Measurements from ENCODE around the gene MCU. TPM values are rescaled to one million over a fixed set of nuclear protein-coding genes. Genes with fewer than 3 reads are reported as not detected.

The MCU gene
- total and polyA plus RNA-seq, 2 of the 4 experiments (the other 2 are of a cell fraction) = 36.2 to 36.7 TPM

DNA sequence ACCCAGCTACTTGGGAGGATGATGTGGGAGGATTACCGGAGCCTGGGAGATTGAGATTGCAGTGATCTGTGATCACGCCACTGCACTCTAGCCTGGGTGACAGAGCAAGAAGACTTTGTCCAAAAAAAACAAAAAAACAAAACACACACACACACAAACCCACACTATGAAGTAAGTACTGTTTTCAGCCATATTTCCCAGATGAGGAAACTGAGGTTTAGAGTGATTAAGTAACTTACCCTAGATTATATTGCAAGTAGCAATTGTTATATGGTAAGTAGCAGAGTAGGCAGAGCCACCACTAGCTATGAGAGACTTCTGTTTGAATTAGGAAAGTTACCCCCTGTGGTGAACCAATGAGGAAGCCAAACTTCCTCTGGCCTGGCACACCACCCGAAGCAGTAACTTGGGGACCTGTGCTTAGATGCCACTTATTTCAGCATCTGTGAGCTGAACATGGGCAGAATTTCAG, 61.9 kb downstream of the MCU start:
- Histone ChIP-seq H4K8ac (ENCODE audit: low read depth in 2 of 2, low read length in 2 of 2) (no peak overlapping the region), H4K20me1 (ENCODE audit: insufficient read depth, low read length) (no peaks in the 10 kb centered on the region), H2BK5ac (ENCODE audit: low read depth, low read length, poor library complexity, severe bottlenecking) (no peak overlapping the region), H2AFZ (replicated peaks; ENCODE audit: low read length, poor library complexity) (no peak overlapping the region), H3K79me1 (ENCODE audit: low read depth in 1 of 2, low read length in 2 of 2) (peaks cover 24 to 58% of the 10 kb centered on the region in 2 experiments), H2BK15ac (ENCODE audit: low read depth, low read length) (no peak overlapping the region), H3K56ac (ENCODE audit: extremely low read depth, insufficient read depth, low read length) (no peak overlapping the region), H3K14ac (replicated peaks; ENCODE audit: low read depth, low read length) (no peak overlapping the region), H3K18ac (ENCODE audit: low read depth, low read length) (no peak overlapping the region), H3K4me1 (ENCODE audit: control insufficient read depth, insufficient read depth, low read length) (peaks cover 2% of the 10 kb centered on the region; the same call in 1 of the 2 replicates), H2BK20ac (ENCODE audit: low read depth, low read length) (no peak overlapping the region), H3K4me2 (ENCODE audit: low read depth, low read length) (no peak overlapping the region), H4K5ac (ENCODE audit: low read depth, low read length) (no peak overlapping the region), H3K36me3 (ENCODE audit: control insufficient read depth, insufficient read depth, low read length) (no peaks in the 10 kb centered on the region), H3K23ac (ENCODE audit: low read depth, low read length) (no peak overlapping the region), H2AK5ac (ENCODE audit: low read depth, low read length) (no peak overlapping the region), H3K9ac (ENCODE audit: low read depth, low read length) (no peak overlapping the region), H2AK9ac (replicated peaks; ENCODE audit: low read depth, low read length, poor library complexity) (no peak overlapping the region), H3K27ac (ENCODE audit: insufficient read depth, low read length) (no peak overlapping the region), H3K9me1 (ENCODE audit: insufficient read depth, low read length) (peaks cover 6% of the 10 kb centered on the region; the same call in 1 of the 2 replicates), H3K9me3 (ENCODE audit: control insufficient read depth, insufficient read depth, low read length) (no peaks in the 10 kb centered on the region), H3K4ac (ENCODE audit: low read depth, low read length) (no peak overlapping the region), H3K4me3 (ENCODE audit: insufficient read depth, low read depth, low read length) (no peak overlapping the region), H3K27me3 (ENCODE audit: control insufficient read depth, insufficient read depth, low read length) (no peaks in the 10 kb centered on the region), H4K91ac (ENCODE audit: insufficient read depth, low read depth, low read length) (no peak overlapping the region), H2BK120ac (ENCODE audit: low read depth, low read length) (no peak overlapping the region)
- ChIA-PET CTCF (no interaction called here), POLR2A (ENCODE audit: unreplicated experiment) (no interaction called here)
- BruUV-seq (replicated peaks) = no TSS peak
- dilution Hi-C loops (cut with HindIII; ENCODE audit: low sequenced_read_pairs, unreplicated experiment) (no loop called here), intact Hi-C loops (cut with micrococcal nuclease) (no loop called here), in situ Hi-C loops (cut with MboI; ENCODE audit: low sequenced_read_pairs) (no loop called here)
- DNase-seq = no peak
- ATAC-seq (ENCODE audit: low read depth) = no peak
- TF ChIP-seq CEBPB (IDR thresholded peaks at IDR 0.05; ENCODE audit: low read depth, low read length) = no peak
- TF ChIP-seq BHLHE40 (IDR thresholded peaks at IDR 0.05; ENCODE audit: low read depth, low read length) = no peak
- TF ChIP-seq CHD1 (IDR thresholded peaks at IDR 0.05; ENCODE audit: low read depth, low read length) = no peak
- no peak for TF ChIP-seq RAD21 (IDR thresholded peaks at IDR 0.05; ENCODE audit: low read length)
- TF ChIP-seq, protein P1, sequence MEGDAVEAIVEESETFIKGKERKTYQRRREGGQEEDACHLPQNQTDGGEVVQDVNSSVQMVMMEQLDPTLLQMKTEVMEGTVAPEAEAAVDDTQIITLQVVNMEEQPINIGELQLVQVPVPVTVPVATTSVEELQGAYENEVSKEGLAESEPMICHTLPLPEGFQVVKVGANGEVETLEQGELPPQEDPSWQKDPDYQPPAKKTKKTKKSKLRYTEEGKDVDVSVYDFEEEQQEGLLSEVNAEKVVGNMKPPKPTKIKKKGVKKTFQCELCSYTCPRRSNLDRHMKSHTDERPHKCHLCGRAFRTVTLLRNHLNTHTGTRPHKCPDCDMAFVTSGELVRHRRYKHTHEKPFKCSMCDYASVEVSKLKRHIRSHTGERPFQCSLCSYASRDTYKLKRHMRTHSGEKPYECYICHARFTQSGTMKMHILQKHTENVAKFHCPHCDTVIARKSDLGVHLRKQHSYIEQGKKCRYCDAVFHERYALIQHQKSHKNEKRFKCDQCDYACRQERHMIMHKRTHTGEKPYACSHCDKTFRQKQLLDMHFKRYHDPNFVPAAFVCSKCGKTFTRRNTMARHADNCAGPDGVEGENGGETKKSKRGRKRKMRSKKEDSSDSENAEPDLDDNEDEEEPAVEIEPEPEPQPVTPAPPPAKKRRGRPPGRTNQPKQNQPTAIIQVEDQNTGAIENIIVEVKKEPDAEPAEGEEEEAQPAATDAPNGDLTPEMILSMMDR (conservative IDR thresholded peaks at IDR 0.05; ENCODE audit: low read depth, low read length) = no peak
- TF ChIP-seq NFE2L2 (IDR thresholded peaks at IDR 0.05; ENCODE audit: low read depth, low read length) = no peak
- no peak for TF ChIP-seq MAFK (IDR thresholded peaks at IDR 0.05; ENCODE audit: low read depth, low read length)
- no peak for TF ChIP-seq FOS (IDR thresholded peaks at IDR 0.05; ENCODE audit: low read depth, low read length)
- TF ChIP-seq POLR2A (IDR thresholded peaks at IDR 0.05; ENCODE audit: low read depth, low read length) = no peak
- TF ChIP-seq, protein P2, sequence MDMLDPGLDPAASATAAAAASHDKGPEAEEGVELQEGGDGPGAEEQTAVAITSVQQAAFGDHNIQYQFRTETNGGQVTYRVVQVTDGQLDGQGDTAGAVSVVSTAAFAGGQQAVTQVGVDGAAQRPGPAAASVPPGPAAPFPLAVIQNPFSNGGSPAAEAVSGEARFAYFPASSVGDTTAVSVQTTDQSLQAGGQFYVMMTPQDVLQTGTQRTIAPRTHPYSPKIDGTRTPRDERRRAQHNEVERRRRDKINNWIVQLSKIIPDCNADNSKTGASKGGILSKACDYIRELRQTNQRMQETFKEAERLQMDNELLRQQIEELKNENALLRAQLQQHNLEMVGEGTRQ (IDR thresholded peaks at IDR 0.05; ENCODE audit: low read depth, low read length) = no peak
- TF ChIP-seq SMC3 (IDR thresholded peaks at IDR 0.05; ENCODE audit: low read depth, low read length) = no peak
- TF ChIP-seq MAZ (IDR thresholded peaks at IDR 0.05; ENCODE audit: borderline replicate concordance, low read depth, low read length) = no peak
- no peak for TF ChIP-seq MXI1 (IDR thresholded peaks at IDR 0.05; ENCODE audit: borderline replicate concordance, low read depth, low read length)
- no peak for TF ChIP-seq RFX5 (IDR thresholded peaks at IDR 0.05; ENCODE audit: low read depth, low read length)
- TF ChIP-seq, protein P3, sequence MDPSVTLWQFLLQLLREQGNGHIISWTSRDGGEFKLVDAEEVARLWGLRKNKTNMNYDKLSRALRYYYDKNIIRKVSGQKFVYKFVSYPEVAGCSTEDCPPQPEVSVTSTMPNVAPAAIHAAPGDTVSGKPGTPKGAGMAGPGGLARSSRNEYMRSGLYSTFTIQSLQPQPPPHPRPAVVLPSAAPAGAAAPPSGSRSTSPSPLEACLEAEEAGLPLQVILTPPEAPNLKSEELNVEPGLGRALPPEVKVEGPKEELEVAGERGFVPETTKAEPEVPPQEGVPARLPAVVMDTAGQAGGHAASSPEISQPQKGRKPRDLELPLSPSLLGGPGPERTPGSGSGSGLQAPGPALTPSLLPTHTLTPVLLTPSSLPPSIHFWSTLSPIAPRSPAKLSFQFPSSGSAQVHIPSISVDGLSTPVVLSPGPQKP (IDR thresholded peaks at IDR 0.05; ENCODE audit: borderline replicate concordance, low read depth, low read length) = no peak
- TF ChIP-seq RCOR1 (IDR thresholded peaks at IDR 0.05; ENCODE audit: insufficient replicate concordance, low read length) = no peak
- 70% methylated on average over 1 of the region's 3 CpGs; no CpG with 5 or more reads in 1 of the 2 experiments for WGBS, 2 experiments (ENCODE audit: extremely low coverage in 2 of 2, insufficient read length in 1 of 2)

Measured in IMR-90 (cell line).